Fibroblast of lung (primary cell): Measurements from ENCODE around the gene LAMA5. TPM values are rescaled to one million over a fixed set of nuclear protein-coding genes. Genes with fewer than 3 reads are reported as not detected.

Experiments used
- DNase-seq, 2 donors: peaks; one replicate each; pipeline versions ENCODE4 v3.0.0 to v3.0.0-alpha.2; 2010; ENCODE audit warnings: low read depth in 2 of 2
- H2AFZ ChIP-seq: 2 replicates; pipeline ENCODE4 v1.5.1; 2012; ENCODE audit warnings: low read length, control low read depth, inconsistent platforms
- H3K27ac ChIP-seq: 2 replicates; pipeline ENCODE4 v1.5.1; 2011; ENCODE audit warnings: low read length, control low read depth; ENCODE audit not compliant: insufficient read depth
- H3K27me3 ChIP-seq: 2 replicates; pipeline ENCODE4 v1.5.1; 2011; ENCODE audit warnings: mild to moderate bottlenecking, low read length; ENCODE audit not compliant: control insufficient read depth, insufficient read depth
- H3K36me3 ChIP-seq: 2 replicates; pipeline ENCODE4 v1.5.1; 2011; ENCODE audit warnings: low read length; ENCODE audit not compliant: control insufficient read depth, insufficient read depth
- H3K4me1 ChIP-seq: 2 replicates; pipeline ENCODE4 v1.5.1; 2011; ENCODE audit warnings: low read length; ENCODE audit not compliant: control insufficient read depth, insufficient read depth; ENCODE audit errors: extremely low read depth
- H3K4me2 ChIP-seq: 2 replicates; pipeline ENCODE4 v1.5.1; 2011; ENCODE audit warnings: low read length, control low read depth; ENCODE audit not compliant: insufficient read depth; ENCODE audit errors: extremely low read depth
- H3K4me3 ChIP-seq, 4 experiments: fragments of 200-600 bp in 1 of 4; sonication (generic) in 1 of 4; replicated peaks in 1 of 4; 2 replicates each; pipeline ENCODE4 v1.5.1; 2011 to 2016; ENCODE audit warnings: low read length in 4 of 4, low read depth in 3 of 4, mild to moderate bottlenecking in 3 of 4, control low read depth in 2 of 4, inconsistent platforms in 1 of 4, mixed read lengths in 1 of 4; ENCODE audit not compliant: insufficient read depth in 1 of 4; ENCODE audit errors: control extremely low read depth in 1 of 4
- H3K79me2 ChIP-seq: 2 replicates; pipeline ENCODE4 v1.5.1; 2012; ENCODE audit warnings: mild to moderate bottlenecking, low read length, inconsistent platforms; ENCODE audit not compliant: control insufficient read depth, insufficient read depth
- H3K9ac ChIP-seq: 2 replicates; pipeline ENCODE4 v1.5.1; 2011; ENCODE audit warnings: mild to moderate bottlenecking, low read length, control low read depth; ENCODE audit not compliant: insufficient read depth
- H3K9me3 ChIP-seq: 2 replicates; pipeline ENCODE4 v1.5.1; 2012; ENCODE audit warnings: low read depth, low read length; ENCODE audit not compliant: control insufficient read depth, insufficient read depth
- H4K20me1 ChIP-seq: 2 replicates; pipeline ENCODE4 v1.5.1; 2011; ENCODE audit warnings: low read length; ENCODE audit not compliant: control insufficient read depth, insufficient read depth; ENCODE audit errors: extremely low read depth
- CTCF ChIP-seq, 2 donors: IDR thresholded peaks in 1 of 2; conservative IDR thresholded peaks in 1 of 2; 1 replicate in 1 of 2; 2 replicates in 1 of 2; pipeline ENCODE4 v1.5.1; 2011 to 2012; ENCODE audit warnings: low read length in 2 of 2, control low read depth in 1 of 2, inconsistent platforms in 1 of 2, low read depth in 1 of 2, mild to moderate bottlenecking in 1 of 2
- EZH2 ChIP-seq: IDR thresholded peaks from 2 replicates; pipeline ENCODE4 v1.5.1; 2012; ENCODE audit warnings: low read length, control low read depth, mild to moderate bottlenecking; ENCODE audit errors: missing control alignments
- polyA plus RNA-seq, 2 donors: library from polyadenylated mRNA; depleted of rRNA in 1 of 2; stranded (reverse) in 1 of 2; unstranded in 1 of 2; fragments of >200 nt; gene quantifications; 2 replicates each; pipeline ENCODE4 v1.2.1, GENCODE V29; 2011 to 2012; ENCODE audit warnings: missing spikeins in 1 of 2
- total RNA-seq: library from RNA; depleted of rRNA; stranded (reverse); fragments of >200 nt; gene quantifications from 2 replicates; pipeline ENCODE4 v1.2.1, GENCODE V29; 2014

Gene LAMA5
- total and polyA plus RNA-seq, 2 donors (not counting 1 experiment from before 2014, with no cell fraction given): 1.5 to 81.6 TPM

DNA sequence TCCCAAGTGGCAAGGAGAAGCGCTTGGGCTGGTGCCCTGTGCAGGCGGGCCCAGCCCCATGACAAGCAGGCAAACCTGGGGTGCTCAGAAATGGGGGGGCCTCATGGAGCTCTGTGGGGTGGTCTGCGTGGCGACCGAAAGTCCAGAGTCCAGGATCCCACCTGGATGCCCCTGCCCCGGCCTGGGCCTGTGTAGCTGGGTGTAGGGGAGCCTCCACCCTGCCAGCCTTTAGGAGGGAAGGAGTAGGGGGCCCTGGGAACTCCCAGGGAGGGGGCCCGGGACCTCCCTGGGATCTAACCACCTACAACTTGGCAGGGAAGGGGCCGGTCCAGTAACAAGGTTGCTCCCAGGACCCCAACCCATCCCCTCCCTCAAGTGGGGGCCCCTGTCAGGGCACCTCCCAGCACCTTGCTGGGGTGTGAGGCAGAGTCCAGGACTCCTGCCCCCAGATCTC is 4.5 kb upstream of the LAMA5 start:
- H3K9me3 ChIP-seq: no peaks in the 10 kb centered on the region
- no peak overlapping the region for H3K4me3 ChIP-seq
- DNase-seq: no peak
- no peak overlapping the region for H3K9ac ChIP-seq
- no peak for TF ChIP-seq EZH2
- no peak for TF ChIP-seq CTCF (conservative IDR thresholded peaks at IDR 0.05 in 1 of 2, IDR thresholded peaks at IDR 0.05 in 1 of 2; ENCODE audit: low read depth in 1 of 2, low read length in 2 of 2)
- no peaks in the 10 kb centered on the region for H3K79me2 ChIP-seq
- no peak overlapping the region for H2AFZ ChIP-seq
- no peaks in the 10 kb centered on the region for H4K20me1 ChIP-seq
- peaks cover 58% of the 10 kb centered on the region for H3K4me1 ChIP-seq
- H3K36me3 ChIP-seq: no peaks in the 10 kb centered on the region
- no peak overlapping the region for H3K4me2 ChIP-seq
- H3K27me3 ChIP-seq: no peaks in the 10 kb centered on the region
- H3K27ac ChIP-seq: no peak overlapping the region

DNA sequence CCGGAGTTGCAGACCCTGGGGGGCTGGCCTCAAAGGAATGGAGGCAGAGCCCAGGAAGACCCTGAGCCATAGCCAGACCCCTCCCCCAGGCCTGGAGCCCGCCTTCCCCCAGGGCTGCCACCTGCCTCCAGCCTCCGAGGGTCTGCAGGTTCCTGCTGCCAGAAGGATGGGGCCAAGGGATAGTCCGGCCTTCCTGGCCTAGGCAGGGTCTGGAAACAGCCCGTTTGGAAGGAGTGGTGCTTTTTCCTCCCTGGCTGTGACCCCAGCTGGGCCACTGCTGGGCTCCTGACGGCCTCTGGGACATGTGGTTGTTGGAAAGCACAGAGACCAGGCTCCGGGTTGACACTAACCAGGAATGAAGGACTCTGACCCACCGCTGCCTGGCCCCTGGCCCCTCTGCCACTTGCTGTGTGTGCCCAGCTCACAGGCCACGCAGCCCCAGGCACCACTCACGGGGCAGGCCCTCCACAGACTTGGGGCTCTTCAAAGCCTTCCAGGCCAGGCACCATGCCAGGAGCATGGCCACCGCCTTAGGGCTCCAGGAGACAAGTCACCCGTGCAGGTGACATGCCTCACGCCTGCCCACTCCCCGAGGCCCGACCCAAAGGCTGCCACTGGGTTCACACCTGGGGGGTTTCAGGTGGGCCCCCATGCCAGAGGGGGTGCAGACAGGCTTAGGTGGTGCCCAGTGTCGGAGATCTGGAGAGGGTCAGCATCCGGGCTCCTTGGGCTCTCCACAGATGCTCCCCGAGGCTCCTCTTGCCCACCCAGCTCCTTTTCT is 3.9 kb upstream of the LAMA5 start:
- Histone ChIP-seq H2AFZ (no peak overlapping the region), H3K9me3 (no peaks in the 10 kb centered on the region), H3K27me3 (no peaks in the 10 kb centered on the region), H3K27ac (peak overlapping the region; percentile 47), H4K20me1 (no peaks in the 10 kb centered on the region), H3K4me1 (peaks cover 52% of the 10 kb centered on the region), H3K36me3 (no peaks in the 10 kb centered on the region), H3K4me3 (no peak overlapping the region), H3K4me2 (no peak overlapping the region), H3K9ac (no peak overlapping the region), H3K79me2 (no peaks in the 10 kb centered on the region)
- no peak for TF ChIP-seq CTCF (conservative IDR thresholded peaks at IDR 0.05 in 1 of 2, IDR thresholded peaks at IDR 0.05 in 1 of 2; ENCODE audit: low read depth in 1 of 2, low read length in 2 of 2)
- no peak for TF ChIP-seq EZH2
- no peak for DNase-seq

DNA sequence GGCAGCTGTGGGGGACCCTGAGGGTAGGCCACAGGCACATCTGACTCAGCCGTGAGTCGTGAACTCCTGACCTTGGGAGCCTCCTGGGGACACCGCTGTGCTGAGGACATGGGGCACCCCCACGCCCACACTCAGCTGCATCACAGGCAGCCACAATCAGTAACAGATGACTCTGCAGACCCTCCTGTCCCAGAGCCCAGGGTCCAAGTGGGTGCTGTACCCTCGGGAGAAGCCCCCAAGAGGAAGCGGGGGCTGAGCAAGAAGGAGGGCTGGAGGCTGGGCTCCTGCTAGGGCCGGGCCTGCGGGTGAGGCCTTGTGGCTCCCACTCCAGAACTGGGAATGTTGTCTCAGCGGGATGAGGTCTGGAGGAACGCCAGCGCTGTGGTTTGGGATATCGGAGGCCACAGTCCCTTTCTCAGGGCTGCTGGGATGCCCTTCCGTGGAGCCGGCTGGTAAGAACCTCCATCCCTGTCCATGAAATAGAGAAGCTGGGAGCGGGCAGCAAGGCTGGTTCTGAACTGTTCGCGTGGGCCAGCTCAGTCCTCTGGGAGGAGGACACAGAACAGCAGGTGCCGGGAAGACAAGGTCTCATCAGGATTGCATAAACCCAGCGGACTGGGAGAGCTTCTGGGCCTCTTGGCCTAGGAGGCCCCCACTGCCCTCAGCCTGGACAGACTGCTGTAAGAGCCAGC is 3.1 kb upstream of the LAMA5 start:
- Histone ChIP-seq H2AFZ (no peak overlapping the region), H4K20me1 (no peaks in the 10 kb centered on the region), H3K9ac (no peak overlapping the region), H3K27me3 (no peaks in the 10 kb centered on the region), H3K36me3 (no peaks in the 10 kb centered on the region), H3K4me3 (peak overlapping the region in 1 of 4 experiments; percentile 12), H3K9me3 (no peaks in the 10 kb centered on the region), H3K4me1 (peaks cover 46% of the 10 kb centered on the region), H3K4me2 (peak overlapping the region; percentile 54), H3K27ac (peak overlapping the region; percentile 47), H3K79me2 (no peaks in the 10 kb centered on the region)
- DNase-seq: peak; percentile 87 to 89
- TF ChIP-seq CTCF (conservative IDR thresholded peaks at IDR 0.05 in 1 of 2, IDR thresholded peaks at IDR 0.05 in 1 of 2; ENCODE audit: low read depth in 1 of 2, low read length in 2 of 2): no peak
